Left hindlimb (tissue), 1 donor: Measurements from ENCODE around the gene VPS50.

Experiments
- DNase-seq: peaks from one replicate; pipeline ENCODE4 v3.0.0-alpha.2; 2018

The VPS50 gene

GRCh38 chr7:93231799-93232672, at the start of gene VPS50:
TSS of gene VPS50 (plus strand) at chr7:93232366. CDS start at chr7:93232468, 102 bp downstream.
- peak; percentile 95 for DNase-seq

- DNase-seq, result no peak
Measured at GRCh38 chr7:93185303-93186027, 46.7 kb upstream of the VPS50 start.

GRCh38 chr7:93188870-93189634, 43.1 kb upstream of the VPS50 start:
- DNase-seq, result no peak

- no peak for DNase-seq
Measured at GRCh38 chr7:93194386-93194785, 37.8 kb upstream of the VPS50 start.

GRCh38 chr7:93196336-93196735, 35.8 kb upstream of the VPS50 start:
- DNase-seq, result no peak

- no peak for DNase-seq
Measured at GRCh38 chr7:93198472-93198871, 33.7 kb upstream of the VPS50 start.

- no peak for DNase-seq
Measured at GRCh38 chr7:93202594-93203250, 29.4 kb upstream of the VPS50 start.

- no peak for DNase-seq
Measured at GRCh38 chr7:93203496-93203895, 28.7 kb upstream of the VPS50 start.

- no peak for DNase-seq
Measured at GRCh38 chr7:93205046-93205445, 27.1 kb upstream of the VPS50 start.

GRCh38 chr7:93211228-93211818, 20.8 kb upstream of the VPS50 start:
- no peak for DNase-seq

GRCh38 chr7:93212881-93213280, 19.3 kb upstream of the VPS50 start:
- no peak for DNase-seq

GRCh38 chr7:93218997-93219827, 13.0 kb upstream of the VPS50 start:
- no peak for DNase-seq

- no peak for DNase-seq
Measured at GRCh38 chr7:93219868-93220267, 12.3 kb upstream of the VPS50 start.

GRCh38 chr7:93226310-93226709, 5.9 kb upstream of the VPS50 start, which contains the start of gene HEPACAM2:
TSS of gene HEPACAM2 (minus strand) at chr7:93226469.
- DNase-seq, result no peak

- DNase-seq, result no peak
Measured at GRCh38 chr7:93228302-93228701, 3.9 kb upstream of the VPS50 start.

- DNase-seq, result no peak
Measured at GRCh38 chr7:93231259-93231658, 907 bp upstream of the VPS50 start.

- no peak for DNase-seq
Measured at GRCh38 chr7:93232673-93233018, 480 bp downstream of the VPS50 start.

- no peak for DNase-seq
Measured at GRCh38 chr7:93235541-93235940, 3.4 kb downstream of the VPS50 start.

GRCh38 chr7:93238131-93238530, 6.0 kb downstream of the VPS50 start:
- DNase-seq, result no peak

GRCh38 chr7:93238748-93239147, 6.6 kb downstream of the VPS50 start:
- no peak for DNase-seq

GRCh38 chr7:93239824-93240223, 7.7 kb downstream of the VPS50 start:
- DNase-seq, result no peak
